ENCODE data around the gene EZR. TPM values are rescaled to one million over a fixed set of nuclear protein-coding genes. Genes with fewer than 3 reads are reported as not detected.

The EZR gene
- total and polyA plus RNA-seq, 9 of the 15 experiments (the other 6 are each of a cell fraction or from before 2014, with no cell fraction given): 36.5 to 162 (median 104) TPM

- TF ChIP-seq CREM (IDR thresholded peaks at IDR 0.05; ENCODE audit: low read depth) (peak; percentile 75), POLR2A (conservative IDR thresholded peaks at IDR 0.05) (no peak), NFIX (CRISPR knock-in tag; IDR thresholded peaks at IDR 0.05; ENCODE audit: low read depth) (no peak), DDX20 (tag; IDR thresholded peaks at IDR 0.05; ENCODE audit: low read depth) (no peak), ZNF316 (IDR thresholded peaks at IDR 0.05) (0 out of 2 replicates have a peak, but pooled peaks have one; percentile 24), ZBED1 (IDR thresholded peaks at IDR 0.05) (no peak), ETV1 (tag; conservative IDR thresholded peaks at IDR 0.05; ENCODE audit: low read depth) (no peak), ZZZ3 (IDR thresholded peaks at IDR 0.05) (no peak), CBFB (CRISPR knock-in tag; IDR thresholded peaks at IDR 0.05) (no peak), U2AF1 (optimal IDR thresholded peaks at IDR 0.05; ENCODE audit: low read depth, low read length) (no peak), EP400 (IDR thresholded peaks at IDR 0.05) (peak; percentile 57), NFXL1 (CRISPR knock-in tag; IDR thresholded peaks at IDR 0.05) (no peak), CC2D1A (IDR thresholded peaks at IDR 0.05) (0 out of 2 replicates have a peak, but pooled peaks have one; percentile 9), SRSF1 (IDR thresholded peaks at IDR 0.05; ENCODE audit: low read depth, low read length) (no peak), ZKSCAN8 (CRISPR knock-in tag; IDR thresholded peaks at IDR 0.05) (no peak), BHLHE40 (IDR thresholded peaks at IDR 0.05; ENCODE audit: low read length) (peak; percentile 53; the same call in 1 of the 2 replicates), ZNF354B (CRISPR knock-in tag; IDR thresholded peaks at IDR 0.05) (no peak), ADNP (tag; IDR thresholded peaks at IDR 0.05) (no peak), RFX1 (IDR thresholded peaks at IDR 0.05) (peak; percentile 90)
- TF ChIP-seq, protein P1, sequence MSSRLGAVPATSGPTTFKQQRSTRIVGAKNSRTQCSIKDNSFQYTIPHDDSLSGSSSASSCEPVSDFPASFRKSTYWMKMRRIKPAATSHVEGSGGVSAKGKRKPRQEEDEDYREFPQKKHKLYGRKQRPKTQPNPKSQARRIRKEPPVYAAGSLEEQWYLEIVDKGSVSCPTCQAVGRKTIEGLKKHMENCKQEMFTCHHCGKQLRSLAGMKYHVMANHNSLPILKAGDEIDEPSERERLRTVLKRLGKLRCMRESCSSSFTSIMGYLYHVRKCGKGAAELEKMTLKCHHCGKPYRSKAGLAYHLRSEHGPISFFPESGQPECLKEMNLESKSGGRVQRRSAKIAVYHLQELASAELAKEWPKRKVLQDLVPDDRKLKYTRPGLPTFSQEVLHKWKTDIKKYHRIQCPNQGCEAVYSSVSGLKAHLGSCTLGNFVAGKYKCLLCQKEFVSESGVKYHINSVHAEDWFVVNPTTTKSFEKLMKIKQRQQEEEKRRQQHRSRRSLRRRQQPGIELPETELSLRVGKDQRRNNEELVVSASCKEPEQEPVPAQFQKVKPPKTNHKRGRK (tag; IDR thresholded peaks at IDR 0.05): no peak
- TF ChIP-seq, protein P2, sequence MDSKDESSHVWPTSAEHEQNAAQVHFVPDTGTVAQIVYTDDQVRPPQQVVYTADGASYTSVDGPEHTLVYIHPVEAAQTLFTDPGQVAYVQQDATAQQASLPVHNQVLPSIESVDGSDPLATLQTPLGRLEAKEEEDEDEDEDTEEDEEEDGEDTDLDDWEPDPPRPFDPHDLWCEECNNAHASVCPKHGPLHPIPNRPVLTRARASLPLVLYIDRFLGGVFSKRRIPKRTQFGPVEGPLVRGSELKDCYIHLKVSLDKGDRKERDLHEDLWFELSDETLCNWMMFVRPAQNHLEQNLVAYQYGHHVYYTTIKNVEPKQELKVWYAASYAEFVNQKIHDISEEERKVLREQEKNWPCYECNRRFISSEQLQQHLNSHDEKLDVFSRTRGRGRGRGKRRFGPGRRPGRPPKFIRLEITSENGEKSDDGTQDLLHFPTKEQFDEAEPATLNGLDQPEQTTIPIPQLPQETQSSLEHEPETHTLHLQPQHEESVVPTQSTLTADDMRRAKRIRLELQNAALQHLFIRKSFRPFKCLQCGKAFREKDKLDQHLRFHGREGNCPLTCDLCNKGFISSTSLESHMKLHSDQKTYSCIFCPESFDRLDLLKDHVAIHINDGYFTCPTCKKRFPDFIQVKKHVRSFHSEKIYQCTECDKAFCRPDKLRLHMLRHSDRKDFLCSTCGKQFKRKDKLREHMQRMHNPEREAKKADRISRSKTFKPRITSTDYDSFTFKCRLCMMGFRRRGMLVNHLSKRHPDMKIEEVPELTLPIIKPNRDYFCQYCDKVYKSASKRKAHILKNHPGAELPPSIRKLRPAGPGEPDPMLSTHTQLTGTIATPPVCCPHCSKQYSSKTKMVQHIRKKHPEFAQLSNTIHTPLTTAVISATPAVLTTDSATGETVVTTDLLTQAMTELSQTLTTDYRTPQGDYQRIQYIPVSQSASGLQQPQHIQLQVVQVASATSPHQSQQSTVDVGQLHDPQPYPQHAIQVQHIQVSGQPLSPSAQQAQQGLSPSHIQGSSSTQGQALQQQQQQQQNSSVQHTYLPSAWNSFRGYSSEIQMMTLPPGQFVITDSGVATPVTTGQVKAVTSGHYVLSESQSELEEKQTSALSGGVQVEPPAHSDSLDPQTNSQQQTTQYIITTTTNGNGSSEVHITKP (IDR thresholded peaks at IDR 0.05; ENCODE audit: partially characterized antibody): no peak
- TF ChIP-seq, protein P3, sequence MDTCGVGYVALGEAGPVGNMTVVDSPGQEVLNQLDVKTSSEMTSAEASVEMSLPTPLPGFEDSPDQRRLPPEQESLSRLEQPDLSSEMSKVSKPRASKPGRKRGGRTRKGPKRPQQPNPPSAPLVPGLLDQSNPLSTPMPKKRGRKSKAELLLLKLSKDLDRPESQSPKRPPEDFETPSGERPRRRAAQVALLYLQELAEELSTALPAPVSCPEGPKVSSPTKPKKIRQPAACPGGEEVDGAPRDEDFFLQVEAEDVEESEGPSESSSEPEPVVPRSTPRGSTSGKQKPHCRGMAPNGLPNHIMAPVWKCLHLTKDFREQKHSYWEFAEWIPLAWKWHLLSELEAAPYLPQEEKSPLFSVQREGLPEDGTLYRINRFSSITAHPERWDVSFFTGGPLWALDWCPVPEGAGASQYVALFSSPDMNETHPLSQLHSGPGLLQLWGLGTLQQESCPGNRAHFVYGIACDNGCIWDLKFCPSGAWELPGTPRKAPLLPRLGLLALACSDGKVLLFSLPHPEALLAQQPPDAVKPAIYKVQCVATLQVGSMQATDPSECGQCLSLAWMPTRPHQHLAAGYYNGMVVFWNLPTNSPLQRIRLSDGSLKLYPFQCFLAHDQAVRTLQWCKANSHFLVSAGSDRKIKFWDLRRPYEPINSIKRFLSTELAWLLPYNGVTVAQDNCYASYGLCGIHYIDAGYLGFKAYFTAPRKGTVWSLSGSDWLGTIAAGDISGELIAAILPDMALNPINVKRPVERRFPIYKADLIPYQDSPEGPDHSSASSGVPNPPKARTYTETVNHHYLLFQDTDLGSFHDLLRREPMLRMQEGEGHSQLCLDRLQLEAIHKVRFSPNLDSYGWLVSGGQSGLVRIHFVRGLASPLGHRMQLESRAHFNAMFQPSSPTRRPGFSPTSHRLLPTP (IDR thresholded peaks at IDR 0.05; ENCODE audit: borderline replicate concordance, extremely low read depth, insufficient read length): no peak
Observed at GRCh38 chr6:158849899-158850806, 31.0 kb upstream of the EZR start (continued).
